Peyer's patch (tissue), 4 donors: ENCODE data around the gene RBM10.

ENCODE experiments used
- CTCF ChIP-seq, 6 experiments: fragments of 450-650 bp in 4 of 6; fragments of 200-600 bp in 2 of 6; sonication (generic) in 1 of 6; IDR thresholded peaks; one replicate each; pipeline ENCODE4 v1.5.1; 2017 to 2019; ENCODE audit warnings: antibody characterized with exemption in 6 of 6, mild to moderate bottlenecking in 3 of 6, moderate library complexity in 1 of 6
- POLR2A ChIP-seq, 2 donors: fragments of 450-650 bp; IDR thresholded peaks; one replicate each; pipeline ENCODE4 v1.5.1; 2017; ENCODE audit warnings: antibody characterized with exemption in 2 of 2, mild to moderate bottlenecking in 2 of 2, moderate library complexity in 2 of 2

DNA sequence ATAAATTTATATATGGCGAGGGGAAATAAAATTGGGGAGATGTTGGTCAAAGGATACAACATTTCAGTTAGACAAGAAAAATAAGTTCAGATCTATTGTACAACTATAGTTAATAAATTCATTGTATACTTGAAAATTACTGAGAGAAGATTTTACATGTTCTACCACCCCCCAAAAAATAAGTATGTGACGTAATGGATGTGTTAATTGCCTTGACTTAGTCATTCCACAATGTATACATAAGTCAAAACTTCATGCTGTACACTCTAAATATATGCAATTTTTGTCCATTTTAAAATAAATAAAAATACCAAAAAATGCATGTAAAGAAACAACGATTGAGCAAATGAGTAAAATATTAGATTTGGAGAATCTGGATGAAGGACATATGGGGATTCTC is 89.6 kb downstream of the RBM10 start:
- no peak for TF ChIP-seq CTCF (IDR thresholded peaks at IDR 0.05)
- TF ChIP-seq POLR2A (IDR thresholded peaks at IDR 0.05): no peak
